ENCODE data around the gene RPL9. TPM values are rescaled to one million over a fixed set of nuclear protein-coding genes. Genes with fewer than 3 reads are reported as not detected.

The RPL9 gene
- total RNA-seq (1,087 TPM), polyA plus RNA-seq (ENCODE audit: insufficient read depth, low read depth, low replicate concordance) (2,403 TPM)
- long read RNA-seq, donor 1, transcript RPL9-213 (4 exons, 973 nt), result minor isoform, 13 of 270 reads
- long read RNA-seq, donor 1, transcript RPL9-209 (5 exons, 1,028 nt), result minor isoform, 6 of 270 reads
- long read RNA-seq, donor 1, transcript RPL9-214 (8 exons, 2,354 nt), result major isoform, 123 of 270 reads
- long read RNA-seq, donor 1, transcript RPL9-203 (7 exons, 1,127 nt), result minor isoform, 30 of 270 reads
- long read RNA-seq, donor 1, partial matches to known transcripts, result 68 of 270 reads
- long read RNA-seq, donor 1, other reads (novel, unspliced or antisense), result 22 of 270 reads
- long read RNA-seq, donor 2, transcript RPL9-203 (7 exons, 1,127 nt), result minor isoform, 42 of 406 reads
- long read RNA-seq, donor 2, transcript RPL9-213 (4 exons, 973 nt), result minor isoform, 11 of 406 reads
- long read RNA-seq, donor 2, transcript RPL9-214 (8 exons, 2,354 nt), result major isoform, 247 of 406 reads
- long read RNA-seq, donor 2, transcript RPL9-212 (3 exons, 584 nt), result minor isoform, 12 of 406 reads
- long read RNA-seq, donor 2, partial matches to known transcripts, result 49 of 406 reads
- long read RNA-seq, donor 2, other reads (novel, unspliced or antisense), result 30 of 406 reads
- long read RNA-seq, donor 3, transcript RPL9-203 (7 exons, 1,127 nt), result minor isoform, 48 of 505 reads
- long read RNA-seq, donor 3, transcript RPL9-212 (3 exons, 584 nt), result minor isoform, 14 of 505 reads
- long read RNA-seq, donor 3, transcript RPL9-209 (5 exons, 1,028 nt), result minor isoform, 10 of 505 reads
- long read RNA-seq, donor 3, transcript RPL9-214 (8 exons, 2,354 nt), result major isoform, 290 of 505 reads
- long read RNA-seq, donor 3, partial matches to known transcripts, result 63 of 505 reads
- long read RNA-seq, donor 3, other reads (novel, unspliced or antisense), result 62 of 505 reads
- long read RNA-seq, donor 4, transcript RPL9-203 (7 exons, 1,127 nt), result minor isoform, 21 of 170 reads
- long read RNA-seq, donor 4, transcript RPL9-214 (8 exons, 2,354 nt), result major isoform, 94 of 170 reads
- long read RNA-seq, donor 4, transcript RPL9-213 (4 exons, 973 nt), result minor isoform, 8 of 170 reads
- long read RNA-seq, donor 4, transcript RPL9-209 (5 exons, 1,028 nt), result minor isoform, 10 of 170 reads
- long read RNA-seq, donor 4, partial matches to known transcripts, result 14 of 170 reads
- long read RNA-seq, donor 4, other reads (novel, unspliced or antisense), result 12 of 170 reads
- long read RNA-seq, donor 5, transcript RPL9-203 (7 exons, 1,127 nt), result minor isoform, 5 of 29 reads
- long read RNA-seq, donor 5, transcript RPL9-214 (8 exons, 2,354 nt), result major isoform, 20 of 29 reads
- long read RNA-seq, donor 5, partial matches to known transcripts, result 0 of 29 reads
- long read RNA-seq, donor 5, other reads (novel, unspliced or antisense), result 0 of 29 reads
- long read RNA-seq, donor 6, transcript RPL9-214 (8 exons, 2,354 nt), result major isoform, 666 of 1,258 reads
- long read RNA-seq, donor 6, transcript RPL9-210 (3 exons, 619 nt), result minor isoform, 40 of 1,258 reads
- long read RNA-seq, donor 6, transcript RPL9-213 (4 exons, 973 nt), result minor isoform, 50 of 1,258 reads
- long read RNA-seq, donor 6, transcript RPL9-203 (7 exons, 1,127 nt), result minor isoform, 136 of 1,258 reads
- long read RNA-seq, donor 6, partial matches to known transcripts, result 220 of 1,258 reads
- long read RNA-seq, donor 6, other reads (novel, unspliced or antisense), result 102 of 1,258 reads
- long read RNA-seq, donor 7, transcript RPL9-210 (3 exons, 619 nt), result minor isoform, 5 of 53 reads
- long read RNA-seq, donor 7, transcript RPL9-214 (8 exons, 2,354 nt), result major isoform, 39 of 53 reads
- long read RNA-seq, donor 7, partial matches to known transcripts, result 3 of 53 reads
- long read RNA-seq, donor 7, other reads (novel, unspliced or antisense), result 1 of 53 reads
- long read RNA-seq, donor 8, transcript RPL9-213 (4 exons, 973 nt), result minor isoform, 22 of 490 reads
- long read RNA-seq, donor 8, transcript RPL9-214 (8 exons, 2,354 nt), result major isoform, 252 of 490 reads
- long read RNA-seq, donor 8, transcript RPL9-209 (5 exons, 1,028 nt), result minor isoform, 21 of 490 reads
- long read RNA-seq, donor 8, transcript RPL9-203 (7 exons, 1,127 nt), result minor isoform, 52 of 490 reads
- long read RNA-seq, donor 8, partial matches to known transcripts, result 70 of 490 reads
- long read RNA-seq, donor 8, other reads (novel, unspliced or antisense), result 41 of 490 reads
- long read RNA-seq, donor 9, transcript RPL9-212 (3 exons, 584 nt), result minor isoform, 8 of 298 reads
- long read RNA-seq, donor 9, transcript RPL9-213 (4 exons, 973 nt), result minor isoform, 8 of 298 reads
- long read RNA-seq, donor 9, transcript RPL9-203 (7 exons, 1,127 nt), result minor isoform, 26 of 298 reads
- long read RNA-seq, donor 9, transcript RPL9-214 (8 exons, 2,354 nt), result major isoform, 180 of 298 reads
- long read RNA-seq, donor 9, partial matches to known transcripts, result 49 of 298 reads
- long read RNA-seq, donor 9, other reads (novel, unspliced or antisense), result 19 of 298 reads
- long read RNA-seq, donor 10, transcript RPL9-214 (8 exons, 2,354 nt), result major isoform, 144 of 337 reads
- long read RNA-seq, donor 10, transcript RPL9-210 (3 exons, 619 nt), result minor isoform, 25 of 337 reads
- long read RNA-seq, donor 10, transcript RPL9-209 (5 exons, 1,028 nt), result minor isoform, 19 of 337 reads
- long read RNA-seq, donor 10, transcript RPL9-203 (7 exons, 1,127 nt), result minor isoform, 29 of 337 reads
- long read RNA-seq, donor 10, partial matches to known transcripts, result 53 of 337 reads
- long read RNA-seq, donor 10, other reads (novel, unspliced or antisense), result 37 of 337 reads

GRCh38 chr4:39458505-39459300, at the start of gene RPL9, which contains the start of gene LIAS:
Gene RPL9, minus strand, starts transcription at chr4:39458922. Its CDS starts 483 bp downstream, at chr4:39458439.
Gene LIAS, plus strand, starts transcription at chr4:39459056. Its CDS starts 62 bp downstream, at chr4:39459118.
- intact Hi-C loops (cut with DNase I), result no loop called here
- peak within 1 kb of the TSS; percentile 91 to 99 (median 99) for H3K4me3 ChIP-seq (ENCODE audit: low read length in 3 of 3)
- TF ChIP-seq, protein P1, sequence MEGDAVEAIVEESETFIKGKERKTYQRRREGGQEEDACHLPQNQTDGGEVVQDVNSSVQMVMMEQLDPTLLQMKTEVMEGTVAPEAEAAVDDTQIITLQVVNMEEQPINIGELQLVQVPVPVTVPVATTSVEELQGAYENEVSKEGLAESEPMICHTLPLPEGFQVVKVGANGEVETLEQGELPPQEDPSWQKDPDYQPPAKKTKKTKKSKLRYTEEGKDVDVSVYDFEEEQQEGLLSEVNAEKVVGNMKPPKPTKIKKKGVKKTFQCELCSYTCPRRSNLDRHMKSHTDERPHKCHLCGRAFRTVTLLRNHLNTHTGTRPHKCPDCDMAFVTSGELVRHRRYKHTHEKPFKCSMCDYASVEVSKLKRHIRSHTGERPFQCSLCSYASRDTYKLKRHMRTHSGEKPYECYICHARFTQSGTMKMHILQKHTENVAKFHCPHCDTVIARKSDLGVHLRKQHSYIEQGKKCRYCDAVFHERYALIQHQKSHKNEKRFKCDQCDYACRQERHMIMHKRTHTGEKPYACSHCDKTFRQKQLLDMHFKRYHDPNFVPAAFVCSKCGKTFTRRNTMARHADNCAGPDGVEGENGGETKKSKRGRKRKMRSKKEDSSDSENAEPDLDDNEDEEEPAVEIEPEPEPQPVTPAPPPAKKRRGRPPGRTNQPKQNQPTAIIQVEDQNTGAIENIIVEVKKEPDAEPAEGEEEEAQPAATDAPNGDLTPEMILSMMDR (IDR thresholded peaks at IDR 0.05; ENCODE audit: borderline replicate concordance, extremely low read depth, insufficient read depth), result no peak
- H3K9me3 ChIP-seq (ENCODE audit: control insufficient read depth in 2 of 3, insufficient read depth in 1 of 3, low read length in 3 of 3), result no peaks in the 10 kb centered on the region
- DNase-seq (peak; percentile 97 to 99 (median 99)), FAIRE-seq (peak; percentile 80)
- H3K4me1 ChIP-seq (ENCODE audit: control insufficient read depth in 2 of 3, insufficient read depth in 2 of 3, low read depth in 1 of 3, low read length in 3 of 3), result peaks cover 10 to 16% (median 11%) of the 10 kb centered on the region in 3 donors
- H3K9ac ChIP-seq (ENCODE audit: low read length in 3 of 3), result peak within 1 kb of the TSS; percentile 77 to 96 (median 93)
- H3K27me3 ChIP-seq (ENCODE audit: control insufficient read depth, insufficient read depth, low read length), result no peaks in the 10 kb centered on the region
- peaks cover 10 to 39% (median 15%) of the 10 kb centered on the region in 3 donors for H3K36me3 ChIP-seq (ENCODE audit: control insufficient read depth in 2 of 3, insufficient read depth in 3 of 3, low read length in 3 of 3)
- peak within 1 kb of the TSS; percentile 93 to 96 for H3K27ac ChIP-seq (ENCODE audit: low read depth in 2 of 2, low read length in 2 of 2)

GRCh38 chr4:39505581-39505980, 46.9 kb upstream of the RPL9 start:
- FAIRE-seq, result no peak
- peaks cover 9 to 61% (median 40%) of the 10 kb centered on the region in 3 donors for H3K36me3 ChIP-seq (ENCODE audit: control insufficient read depth in 2 of 3, insufficient read depth in 3 of 3, low read length in 3 of 3)

More at GRCh38 chr4:39505581-39505980, 46.9 kb upstream of the RPL9 start:
- DNase-seq, result no peak
- Histone ChIP-seq H3K9ac (ENCODE audit: low read length in 3 of 3) (no peak overlapping the region), H3K4me1 (ENCODE audit: control insufficient read depth in 2 of 3, insufficient read depth in 2 of 3, low read depth in 1 of 3, low read length in 3 of 3) (no peaks in the 10 kb centered on the region), H3K9me3 (ENCODE audit: control insufficient read depth in 2 of 3, insufficient read depth in 1 of 3, low read length in 3 of 3) (no peaks in the 10 kb centered on the region), H3K27me3 (ENCODE audit: control insufficient read depth, insufficient read depth, low read length) (no peaks in the 10 kb centered on the region), H3K4me3 (ENCODE audit: low read length in 3 of 3) (no peak overlapping the region), H3K27ac (ENCODE audit: low read depth in 2 of 2, low read length in 2 of 2) (no peak overlapping the region)
- intact Hi-C loops (cut with DNase I), result no loop called here
- TF ChIP-seq, protein P1 (IDR thresholded peaks at IDR 0.05; ENCODE audit: borderline replicate concordance, extremely low read depth, insufficient read depth), result no peak

Data from kidney (tissue), 22 donors.